ENCODE data around the gene RBM45. TPM values are rescaled to one million over a fixed set of nuclear protein-coding genes. Genes with fewer than 3 reads are reported as not detected.
"Not testable (repeated sequence)": the region's sequence is repeated elsewhere in the genome, so short reads cannot be mapped to it uniquely, and the experiment has no call there.

Gene RBM45
- total and polyA plus RNA-seq, 11 donors, result 3.8 to 11.2 (median 6.8) TPM

DNA sequence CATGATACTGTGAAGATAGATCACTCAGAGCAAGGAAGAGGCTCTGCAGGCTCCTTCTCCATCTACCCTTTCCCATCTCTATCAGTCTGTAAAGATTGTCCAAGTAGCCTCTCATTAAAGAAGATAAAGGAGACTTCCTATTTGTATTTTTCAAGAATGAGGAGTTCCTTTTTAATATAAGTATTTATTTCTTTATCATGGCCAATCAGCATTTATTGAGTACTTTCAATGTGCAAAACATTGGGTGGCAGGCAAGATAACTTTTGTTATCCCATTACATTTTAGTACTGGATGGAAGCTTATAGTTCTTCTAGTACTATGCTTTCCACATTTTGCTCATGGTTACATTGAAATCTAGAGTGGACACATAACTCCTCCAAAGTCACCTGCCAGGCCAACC is 36.1 kb upstream of the RBM45 start:
- no peak overlapping the region for H3K4me3 ChIP-seq
- ATAC-seq, result no peak
- intact Hi-C loops (cut with DNase I), result no loop called here

DNA sequence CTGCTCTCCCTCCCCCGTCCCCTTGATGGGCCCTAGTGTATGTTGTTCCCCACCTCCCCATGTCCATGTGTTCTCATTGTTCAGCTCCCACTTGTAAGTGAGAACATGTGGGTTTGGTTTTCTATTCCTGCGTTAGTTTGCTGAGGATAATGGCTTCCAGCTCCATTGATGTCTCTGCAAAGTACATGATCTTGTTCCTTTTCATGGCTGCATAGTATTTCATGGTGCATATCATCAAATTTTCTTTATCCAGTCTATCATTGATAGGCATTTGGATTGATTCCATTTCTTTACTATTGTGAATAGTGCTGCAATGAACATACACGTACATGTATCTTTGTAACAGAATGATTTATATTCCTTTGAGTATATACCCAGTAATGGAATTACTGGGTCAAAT is 33.0 kb upstream of the RBM45 start:
- H3K4me3 ChIP-seq; H3K4me1 ChIP-seq; DNase-seq; H3K27ac ChIP-seq; H3K9me3 ChIP-seq; ATAC-seq; H3K27me3 ChIP-seq; H3K36me3 ChIP-seq; intact Hi-C loops (cut with DNase I): not testable (repeated sequence)
- WGBS, 4 donors, result 65 to 90% (median 81%) methylated on average over 3 of the region's 3 CpGs

More for the DNA sequence above, 36.1 kb upstream of the RBM45 start:
- TF ChIP-seq POLR2A (IDR thresholded peaks at IDR 0.05), result no peak
- TF ChIP-seq, protein P1, sequence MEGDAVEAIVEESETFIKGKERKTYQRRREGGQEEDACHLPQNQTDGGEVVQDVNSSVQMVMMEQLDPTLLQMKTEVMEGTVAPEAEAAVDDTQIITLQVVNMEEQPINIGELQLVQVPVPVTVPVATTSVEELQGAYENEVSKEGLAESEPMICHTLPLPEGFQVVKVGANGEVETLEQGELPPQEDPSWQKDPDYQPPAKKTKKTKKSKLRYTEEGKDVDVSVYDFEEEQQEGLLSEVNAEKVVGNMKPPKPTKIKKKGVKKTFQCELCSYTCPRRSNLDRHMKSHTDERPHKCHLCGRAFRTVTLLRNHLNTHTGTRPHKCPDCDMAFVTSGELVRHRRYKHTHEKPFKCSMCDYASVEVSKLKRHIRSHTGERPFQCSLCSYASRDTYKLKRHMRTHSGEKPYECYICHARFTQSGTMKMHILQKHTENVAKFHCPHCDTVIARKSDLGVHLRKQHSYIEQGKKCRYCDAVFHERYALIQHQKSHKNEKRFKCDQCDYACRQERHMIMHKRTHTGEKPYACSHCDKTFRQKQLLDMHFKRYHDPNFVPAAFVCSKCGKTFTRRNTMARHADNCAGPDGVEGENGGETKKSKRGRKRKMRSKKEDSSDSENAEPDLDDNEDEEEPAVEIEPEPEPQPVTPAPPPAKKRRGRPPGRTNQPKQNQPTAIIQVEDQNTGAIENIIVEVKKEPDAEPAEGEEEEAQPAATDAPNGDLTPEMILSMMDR (IDR thresholded peaks at IDR 0.05), result no peak
- no peaks in the 10 kb centered on the region for H3K36me3 ChIP-seq
- no peak overlapping the region for H3K27ac ChIP-seq
- H3K27me3 ChIP-seq, result peaks cover 0 to 32% (median 0%) of the 10 kb centered on the region in 9 donors
- peaks cover 0 to 11% (median 0%) of the 10 kb centered on the region in 12 donors for H3K4me1 ChIP-seq
- peaks cover 0 to 5% (median 0%) of the 10 kb centered on the region in 12 donors for H3K9me3 ChIP-seq
- DNase-seq, result no peak

- no peaks in the 10 kb centered on the region for H3K4me1 ChIP-seq
- H3K27me3 ChIP-seq, result peaks cover 0 to 3% (median 0%) of the 10 kb centered on the region in 9 donors
- no peak overlapping the region for H3K4me3 ChIP-seq
- peaks cover 0 to 5% (median 0%) of the 10 kb centered on the region in 12 donors for H3K9me3 ChIP-seq
- ATAC-seq (no peak), DNase-seq (no peak)
- H3K27ac ChIP-seq, result no peak overlapping the region
- intact Hi-C loops (cut with DNase I), result no loop called here
- 65 to 73% (median 66%) methylated on average over 3 of the region's 3 CpGs for WGBS, 4 donors
- TF ChIP-seq, protein P1 (IDR thresholded peaks at IDR 0.05), result no peak
- no peak for TF ChIP-seq POLR2A (IDR thresholded peaks at IDR 0.05)
- no peaks in the 10 kb centered on the region for H3K36me3 ChIP-seq
Observed at GRCh38 chr2:178082408-178083045, 29.7 kb upstream of the RBM45 start.

GRCh38 chr2:178084273-178084672 is 28.0 kb upstream of the RBM45 start:
- H3K9me3 ChIP-seq, result peaks cover 0 to 4% (median 0%) of the 10 kb centered on the region in 12 donors
- no peak overlapping the region for H3K4me3 ChIP-seq
- intact Hi-C loops (cut with DNase I), result no loop called here
- H3K27ac ChIP-seq, result no peak overlapping the region
- 81 to 86% (median 82%) methylated on average over 3 of the region's 3 CpGs for WGBS, 4 donors
- DNase-seq (no peak), ATAC-seq (no peak)
- H3K27me3 ChIP-seq, result peaks cover 0 to 3% (median 0%) of the 10 kb centered on the region in 9 donors
- no peaks in the 10 kb centered on the region for H3K4me1 ChIP-seq
- H3K36me3 ChIP-seq, result no peaks in the 10 kb centered on the region
- TF ChIP-seq POLR2A (IDR thresholded peaks at IDR 0.05), result no peak
- TF ChIP-seq, protein P1 (IDR thresholded peaks at IDR 0.05), result no peak

- Histone ChIP-seq H3K27ac (no peak overlapping the region), H3K4me1 (no peaks in the 10 kb centered on the region), H3K4me3 (no peak overlapping the region), H3K9me3 (no peaks in the 10 kb centered on the region), H3K27me3 (no peaks in the 10 kb centered on the region), H3K36me3 (no peaks in the 10 kb centered on the region)
- ATAC-seq (no peak), DNase-seq (no peak)
- intact Hi-C loops (cut with DNase I), result no loop called here
- 62 to 70% (median 62%) methylated on average over 6 of the region's 6 CpGs for WGBS, 4 donors
- TF ChIP-seq, protein P1 (IDR thresholded peaks at IDR 0.05), result no peak
- TF ChIP-seq POLR2A (IDR thresholded peaks at IDR 0.05), result no peak
Observed at GRCh38 chr2:178088774-178089270, 23.4 kb upstream of the RBM45 start.

All from heart left ventricle (tissue), 16 donors.